Body of pancreas (tissue), 4 donors: ENCODE results near the gene GEMIN2.

ENCODE experiments used
- POLR2A ChIP-seq, 3 donors: fragments of 450-650 bp; IDR thresholded peaks; one replicate each; pipeline ENCODE4 v1.6.1; 2016; ENCODE audit warnings: antibody characterized with exemption in 3 of 3, mild to moderate bottlenecking in 2 of 3
- TF ChIP-seq, protein P1 (sequence below), 7 experiments: fragments of 450-650 bp in 4 of 7; fragments of 200-600 bp in 3 of 7; sonication (generic) in 3 of 7; IDR thresholded peaks; one replicate each; pipeline ENCODE4 v1.5.1; 2016 to 2019; ENCODE audit warnings: antibody characterized with exemption in 7 of 7

DNA sequence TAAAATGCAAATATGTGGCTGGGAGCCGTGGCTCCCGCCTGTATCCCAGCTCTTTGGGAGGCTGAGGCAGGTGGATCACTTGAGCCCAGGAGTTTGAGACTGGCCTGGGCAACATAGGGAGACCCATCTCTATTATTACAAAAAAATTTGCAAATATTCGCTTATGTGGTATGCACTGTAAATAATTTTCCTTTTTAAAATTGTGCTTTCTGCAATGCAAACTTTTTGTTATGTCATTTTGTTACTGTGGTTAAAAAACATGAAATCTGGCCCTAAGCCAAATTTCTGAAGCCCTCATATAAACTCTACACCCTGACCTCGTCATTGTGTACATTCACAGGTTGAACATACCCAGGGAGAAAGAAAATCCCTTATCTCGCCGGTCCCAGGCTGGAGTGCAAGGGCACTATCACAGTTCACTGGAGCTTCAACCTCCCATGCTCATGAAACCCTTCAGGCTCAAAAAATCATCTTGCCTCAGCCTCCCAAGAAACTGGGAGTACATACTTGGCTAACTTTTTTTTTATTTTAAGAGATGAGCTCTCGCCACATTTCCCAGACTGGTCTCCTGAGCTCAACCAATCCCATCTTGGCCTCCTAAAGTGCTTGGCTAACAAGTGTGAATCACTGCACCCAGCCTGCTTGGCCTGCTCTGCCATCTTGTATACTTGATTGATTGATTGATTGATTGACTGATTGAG is 31.3 kb downstream of the GEMIN2 start:
- no peak for TF ChIP-seq POLR2A (IDR thresholded peaks at IDR 0.05)
- TF ChIP-seq, protein P1, sequence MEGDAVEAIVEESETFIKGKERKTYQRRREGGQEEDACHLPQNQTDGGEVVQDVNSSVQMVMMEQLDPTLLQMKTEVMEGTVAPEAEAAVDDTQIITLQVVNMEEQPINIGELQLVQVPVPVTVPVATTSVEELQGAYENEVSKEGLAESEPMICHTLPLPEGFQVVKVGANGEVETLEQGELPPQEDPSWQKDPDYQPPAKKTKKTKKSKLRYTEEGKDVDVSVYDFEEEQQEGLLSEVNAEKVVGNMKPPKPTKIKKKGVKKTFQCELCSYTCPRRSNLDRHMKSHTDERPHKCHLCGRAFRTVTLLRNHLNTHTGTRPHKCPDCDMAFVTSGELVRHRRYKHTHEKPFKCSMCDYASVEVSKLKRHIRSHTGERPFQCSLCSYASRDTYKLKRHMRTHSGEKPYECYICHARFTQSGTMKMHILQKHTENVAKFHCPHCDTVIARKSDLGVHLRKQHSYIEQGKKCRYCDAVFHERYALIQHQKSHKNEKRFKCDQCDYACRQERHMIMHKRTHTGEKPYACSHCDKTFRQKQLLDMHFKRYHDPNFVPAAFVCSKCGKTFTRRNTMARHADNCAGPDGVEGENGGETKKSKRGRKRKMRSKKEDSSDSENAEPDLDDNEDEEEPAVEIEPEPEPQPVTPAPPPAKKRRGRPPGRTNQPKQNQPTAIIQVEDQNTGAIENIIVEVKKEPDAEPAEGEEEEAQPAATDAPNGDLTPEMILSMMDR (IDR thresholded peaks at IDR 0.05), result no peak
